Eye (tissue), 1 donor: Measurements from ENCODE around the gene AUTS2.
A peak's percentile ranks its signal among the peaks of the same experiment; 100 is the strongest.

Source experiments
- DNase-seq: peaks from one replicate; pipeline ENCODE4 v3.0.0-alpha.2; 2015

Gene AUTS2

DNA sequence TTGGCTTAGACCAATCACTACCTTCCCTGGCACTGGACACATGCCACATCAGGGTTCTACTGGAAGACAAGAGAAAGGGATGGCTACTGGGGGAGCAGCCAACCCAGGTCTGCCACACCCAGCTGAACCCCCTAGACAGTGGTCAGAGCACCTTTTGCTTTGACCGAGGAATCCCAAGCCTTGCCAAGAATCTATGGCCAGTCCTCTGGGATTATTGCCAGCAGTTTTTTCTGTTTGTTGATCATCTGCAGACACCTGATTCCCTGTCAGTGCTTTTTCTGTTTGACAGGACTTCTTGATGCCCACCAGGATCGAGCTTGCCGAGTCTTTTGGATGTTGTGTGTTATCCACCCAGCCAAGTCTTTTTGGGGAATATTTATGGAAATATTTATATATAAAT, 1057.4 kb downstream of the AUTS2 start:
- no peak for DNase-seq

DNA sequence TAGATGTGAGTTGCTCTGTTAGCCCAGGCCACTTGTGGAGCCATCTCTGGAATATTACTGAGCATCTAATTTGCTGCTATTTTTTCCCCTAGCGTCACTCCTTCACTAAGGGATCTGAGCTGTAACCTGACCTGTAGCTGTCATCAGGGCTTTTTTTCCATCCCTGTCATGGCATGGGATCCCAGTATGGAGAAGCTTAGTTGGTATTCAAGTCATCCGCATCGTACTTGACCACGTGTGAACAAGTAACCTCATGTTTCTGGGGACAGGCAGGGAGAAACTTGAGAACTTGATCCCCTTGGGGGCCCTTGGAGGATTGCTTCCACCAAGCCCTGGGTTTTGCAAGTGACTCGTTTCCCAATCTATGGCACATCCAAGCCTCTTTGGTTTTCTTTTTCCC, 1059.3 kb downstream of the AUTS2 start:
- DNase-seq, result no peak

DNA sequence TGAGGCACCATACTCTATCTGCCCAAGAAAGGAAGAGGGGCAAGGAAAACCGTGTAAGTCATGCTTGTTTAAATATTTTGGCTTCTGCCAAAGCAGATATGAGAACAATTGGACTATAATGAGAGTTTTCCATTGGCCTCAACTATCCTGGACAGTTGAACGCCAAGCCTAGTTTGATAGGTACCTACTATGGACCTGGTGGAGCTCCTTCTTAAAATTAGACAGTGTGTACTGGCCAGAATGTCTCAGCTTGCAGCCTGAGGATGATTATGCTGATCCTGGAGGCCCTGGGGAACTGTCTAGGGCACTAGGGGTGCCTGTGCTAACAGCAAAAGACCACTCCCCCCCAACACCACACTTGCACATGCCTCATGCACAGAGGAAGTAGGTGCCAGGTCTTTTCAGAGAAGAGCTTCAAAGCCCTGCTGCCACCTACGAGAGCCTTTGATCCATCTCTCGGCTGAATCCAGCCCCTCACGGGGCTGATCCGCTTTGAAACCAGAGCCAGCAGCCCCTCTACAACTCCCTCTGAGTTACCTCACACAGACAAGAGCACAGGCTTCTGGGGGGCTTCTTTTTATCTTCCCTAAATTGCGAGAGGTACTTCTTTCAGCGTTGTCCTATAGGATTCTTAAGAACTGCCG, 1059.8 kb downstream of the AUTS2 start:
- DNase-seq, result no peak

DNA sequence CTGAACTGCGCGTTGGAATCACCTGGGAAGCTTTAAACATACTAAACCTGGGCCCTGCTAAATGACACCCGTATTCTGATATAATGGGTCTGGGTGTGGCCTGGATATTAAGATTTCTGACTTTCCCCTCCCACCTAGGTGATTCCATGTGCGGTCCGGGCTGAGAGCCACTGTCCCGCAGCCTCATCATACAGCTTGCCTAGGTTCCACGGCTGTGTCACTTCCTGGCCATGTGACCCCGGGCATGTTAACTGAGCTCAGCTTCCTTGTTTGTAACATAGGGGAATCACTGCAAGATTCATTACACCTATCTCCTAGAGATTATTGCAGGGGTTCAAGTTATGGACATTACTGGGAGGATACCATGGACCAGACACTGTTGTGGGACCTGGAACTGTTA, 1061.0 kb downstream of the AUTS2 start:
- DNase-seq, result no peak

DNA sequence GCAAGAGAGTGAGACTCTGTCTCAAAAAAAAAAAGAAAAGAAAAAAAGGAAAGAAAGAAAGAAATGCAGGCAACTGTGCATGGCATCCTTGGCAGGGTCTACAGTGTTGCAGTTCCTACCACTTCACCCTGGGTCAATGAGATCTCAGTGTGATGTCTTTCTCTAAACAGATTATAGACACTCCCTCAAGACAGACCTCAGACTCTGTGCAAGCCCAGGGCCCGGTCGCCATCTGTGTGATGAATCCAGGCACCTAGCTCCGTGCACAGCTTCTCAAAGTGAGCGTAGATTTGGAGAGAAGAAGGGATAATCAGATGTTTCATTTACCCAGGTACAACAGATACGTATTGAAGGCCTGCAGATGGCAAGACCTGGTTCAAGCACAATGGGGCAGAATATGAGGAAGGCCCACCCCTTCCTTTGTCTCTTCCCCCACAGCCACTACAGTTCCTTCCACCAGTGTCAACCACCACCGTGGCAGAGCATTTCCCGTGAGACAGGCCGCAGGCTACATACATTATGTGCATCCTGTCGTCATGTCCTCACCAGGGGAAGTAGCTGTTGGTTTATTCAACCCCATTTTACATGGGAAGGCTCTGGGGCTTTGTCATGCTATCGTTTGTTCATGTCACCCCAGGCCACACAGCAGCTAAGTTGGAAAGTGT, 1062.0 kb downstream of the AUTS2 start:
- DNase-seq, result no peak

DNA sequence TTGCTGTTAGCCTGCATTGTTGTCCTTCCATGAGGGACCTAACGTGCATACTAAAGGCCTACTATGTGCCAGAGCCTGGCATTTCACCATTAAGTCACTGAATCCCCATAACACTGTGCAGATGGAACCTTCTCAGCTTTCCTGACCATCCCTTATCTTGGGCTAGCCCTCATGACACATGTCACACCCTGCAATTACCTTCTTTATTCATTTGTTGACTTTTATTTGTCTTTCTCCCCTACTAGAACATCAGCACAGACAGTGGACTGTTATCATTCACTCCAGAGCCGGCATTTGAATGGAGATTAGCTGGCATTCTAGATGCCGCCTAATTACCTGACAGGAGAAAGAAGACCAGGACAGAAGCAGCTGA, 1062.5 kb downstream of the AUTS2 start:
- no peak for DNase-seq

DNA sequence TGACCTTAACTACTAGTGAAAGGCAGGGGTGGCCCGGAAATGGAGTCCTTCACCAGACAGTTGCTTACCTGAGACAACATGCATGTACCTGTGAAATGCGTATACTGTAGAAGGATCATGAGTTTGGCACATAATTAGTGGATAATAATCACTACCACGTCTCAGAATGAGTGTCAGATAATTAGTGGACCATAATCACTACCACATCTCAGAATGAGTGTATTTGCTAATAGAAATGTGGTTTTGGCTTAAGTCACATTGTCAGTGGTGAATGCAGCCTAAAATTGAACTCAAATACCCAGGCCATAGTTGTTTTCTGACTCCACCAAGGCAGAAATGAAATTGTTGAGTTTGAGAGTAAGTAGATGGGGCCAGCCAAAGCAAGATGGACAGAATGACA, 1065.4 kb downstream of the AUTS2 start:
- no peak for DNase-seq

DNA sequence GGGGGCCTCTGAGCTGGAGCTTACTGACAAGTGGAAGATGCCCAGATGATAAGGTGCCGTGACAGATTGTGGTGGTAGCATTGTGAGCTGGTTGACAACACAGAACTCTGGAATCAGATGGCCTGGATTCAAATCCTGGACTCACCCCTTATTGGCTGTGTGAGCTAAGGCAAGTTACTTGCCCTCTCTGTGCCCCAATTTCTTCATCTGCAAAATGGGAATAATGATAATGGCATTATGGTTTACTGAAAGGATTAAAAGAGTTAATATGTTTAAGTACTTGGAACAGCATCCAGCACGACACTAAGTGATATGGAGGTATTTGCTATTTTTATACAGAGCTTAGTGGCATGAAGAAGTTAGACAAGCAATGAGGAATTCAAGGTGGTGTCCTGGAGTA, 1067.7 kb downstream of the AUTS2 start:
- DNase-seq, result no peak

DNA sequence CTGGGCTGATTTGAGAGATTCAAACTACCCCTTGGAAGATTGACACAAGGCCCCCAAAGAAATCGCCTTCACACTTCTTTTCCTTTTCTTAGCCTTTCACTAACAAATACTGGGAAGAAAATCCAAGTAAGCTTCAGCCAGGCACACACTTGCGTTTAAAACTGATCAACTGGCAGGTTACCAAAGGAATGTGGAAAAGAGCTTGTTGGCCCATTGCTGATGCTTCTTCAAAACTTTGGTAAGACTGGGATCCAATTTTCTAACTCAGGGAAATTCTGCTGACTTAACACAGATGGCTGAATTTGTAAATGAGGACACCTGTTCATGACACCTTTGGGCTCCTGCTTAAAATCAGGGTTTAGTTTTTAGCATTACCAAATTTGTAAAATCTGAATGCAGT, 1069.1 kb downstream of the AUTS2 start:
- no peak for DNase-seq

DNA sequence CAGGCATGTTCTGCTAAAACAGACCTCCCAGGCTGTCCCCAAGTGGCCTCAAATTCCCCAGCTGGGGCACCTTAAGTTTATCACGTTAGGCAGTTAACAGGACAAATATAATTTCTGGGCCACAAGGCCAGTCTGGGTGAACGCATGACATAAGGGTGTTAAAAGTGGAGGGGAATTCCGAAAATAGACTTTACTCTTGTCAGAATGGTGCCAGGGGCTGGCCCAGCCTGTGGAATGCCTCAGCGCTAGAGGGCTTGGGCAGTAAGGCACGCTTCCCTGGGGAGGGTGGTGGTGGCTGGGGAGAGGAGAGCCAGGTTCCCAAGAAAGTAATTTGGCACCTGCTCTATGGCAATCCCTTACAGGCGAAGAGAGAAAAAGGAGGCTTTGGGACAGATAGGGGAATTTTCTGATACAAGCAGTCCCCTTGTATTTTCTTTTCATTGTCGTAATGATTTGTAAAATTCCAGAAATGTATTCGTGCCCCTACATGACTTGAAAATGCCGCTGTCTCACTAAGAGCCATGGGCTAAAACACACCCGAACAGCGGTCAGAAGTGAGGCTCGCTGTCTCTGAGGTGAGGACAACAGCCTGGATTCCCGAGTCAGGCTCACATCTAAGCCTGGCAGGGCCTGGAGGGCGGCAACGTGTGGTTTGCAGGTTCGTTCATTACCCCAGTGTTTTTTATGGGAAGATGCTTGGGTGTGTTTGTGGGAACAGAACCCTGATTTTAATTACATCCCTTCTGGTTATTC, 1070.5 kb downstream of the AUTS2 start:
- DNase-seq, result no peak

DNA sequence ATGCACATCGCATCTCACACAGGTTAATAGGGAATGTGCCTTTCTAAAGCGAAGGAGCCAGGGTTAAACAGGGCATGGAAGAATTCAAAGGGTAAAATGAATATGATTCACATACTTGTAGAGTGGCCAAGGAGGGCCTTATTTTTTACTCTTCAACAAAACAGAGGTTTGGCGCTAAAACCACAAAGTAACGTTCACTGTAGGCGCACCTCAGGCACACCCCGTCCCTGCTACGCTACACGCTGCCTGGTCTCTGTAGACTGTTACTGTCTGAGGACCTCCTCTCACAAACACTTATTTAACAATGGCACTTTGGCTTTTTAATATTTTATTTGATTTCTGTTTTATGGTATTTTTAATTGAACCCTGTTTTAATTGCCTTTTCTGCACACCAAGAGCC, 1071.6 kb downstream of the AUTS2 start:
- no peak for DNase-seq

DNA sequence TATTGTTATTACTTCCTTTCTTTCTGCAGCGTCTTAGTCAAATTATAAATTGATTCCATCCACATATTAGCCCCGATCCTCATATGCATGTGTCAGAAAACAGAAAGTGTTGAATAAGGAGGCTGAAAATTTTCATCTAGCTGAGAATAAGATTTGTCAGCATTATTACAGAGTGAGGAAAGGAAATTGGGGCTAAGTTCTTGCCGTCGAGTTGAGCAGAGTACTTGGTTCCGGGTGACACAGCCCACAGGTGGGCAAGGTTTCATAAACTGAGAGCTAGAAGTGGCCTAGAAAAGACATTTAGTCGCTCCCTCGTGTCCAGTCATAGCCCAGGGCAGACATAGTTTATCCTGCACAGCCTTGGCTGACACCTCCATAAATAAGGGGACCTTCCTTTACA, 1072.0 kb downstream of the AUTS2 start:
- DNase-seq, result no peak

DNA sequence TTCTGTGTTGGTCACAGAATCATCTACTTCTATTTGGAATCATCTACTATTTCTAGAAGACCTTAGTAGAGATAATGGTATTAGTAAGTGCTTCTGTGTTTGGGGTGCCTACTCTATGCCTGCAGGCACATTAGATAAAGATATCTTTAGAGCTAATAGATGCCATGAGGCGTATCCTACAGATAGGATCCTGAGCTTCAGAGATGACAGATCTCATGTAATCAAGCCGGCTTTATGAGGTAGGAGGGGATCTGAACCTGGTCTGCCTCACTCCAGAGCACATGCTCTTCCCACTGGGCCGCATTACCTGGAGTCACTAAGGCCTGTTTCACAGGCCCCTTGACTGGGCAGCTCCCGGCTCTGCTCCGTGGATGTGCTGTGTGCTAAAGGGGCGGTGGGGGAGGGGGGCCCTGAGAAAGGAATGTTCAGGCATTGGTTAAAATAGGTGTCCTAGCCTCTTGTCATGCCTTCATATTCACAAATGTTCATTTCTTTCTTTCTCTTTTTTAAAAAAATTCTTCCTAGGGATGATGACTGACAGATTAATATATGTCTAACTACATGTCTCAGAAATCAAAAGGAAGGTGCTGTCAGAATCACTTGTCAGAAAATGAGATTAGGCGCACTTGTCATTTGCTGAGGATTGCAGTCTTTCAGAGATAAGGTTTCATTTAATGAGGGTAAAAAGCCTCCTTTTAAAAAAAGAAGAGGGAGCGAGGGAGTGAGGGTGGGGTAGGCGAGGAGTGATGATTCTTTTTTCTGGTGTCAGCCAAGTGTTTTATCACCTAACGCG, 1075.7 kb downstream of the AUTS2 start:
- peak; percentile 14 for DNase-seq

DNA sequence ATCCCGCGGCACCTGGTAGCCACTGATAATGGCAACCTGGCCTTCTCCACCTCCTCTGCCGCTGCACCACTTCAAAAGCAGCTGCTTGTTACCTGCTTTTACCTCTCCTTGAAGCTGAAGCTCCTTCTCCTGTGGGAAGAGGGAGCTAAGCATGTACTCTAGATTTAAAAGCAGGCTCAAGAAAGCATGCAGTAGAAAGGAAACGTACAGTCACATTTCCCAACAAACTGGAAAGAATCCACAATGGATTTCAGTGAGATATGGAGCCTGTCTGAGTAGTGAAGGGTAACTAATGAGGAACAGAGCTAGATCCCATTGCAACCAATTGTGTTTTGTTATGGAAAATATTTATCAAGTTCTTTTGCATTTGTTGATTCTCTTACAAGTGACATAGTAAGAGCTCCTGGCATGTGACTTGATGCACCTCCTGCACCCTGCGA, 1076.3 kb downstream of the AUTS2 start:
- peak; percentile 39 for DNase-seq

DNA sequence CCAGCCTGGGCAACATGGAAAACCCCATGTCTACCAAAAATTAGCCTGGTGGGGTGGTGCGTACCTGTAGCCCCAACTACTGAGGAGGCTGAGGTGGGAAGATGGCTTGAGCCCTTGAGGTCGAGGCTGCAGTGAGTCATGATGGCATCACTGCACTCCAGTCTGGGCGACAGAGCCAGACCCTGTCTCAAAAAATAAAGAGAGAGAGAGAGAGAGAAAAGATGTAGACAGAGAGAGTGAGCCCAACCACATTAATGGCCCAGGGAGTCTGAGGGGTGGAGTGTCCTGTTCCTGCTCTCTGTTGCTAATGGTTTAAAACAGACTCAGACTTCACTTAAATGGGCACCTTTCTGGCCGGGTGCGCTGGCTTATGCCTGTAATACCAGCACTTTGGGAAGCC, 1078.0 kb downstream of the AUTS2 start:
- DNase-seq, result no peak

DNA sequence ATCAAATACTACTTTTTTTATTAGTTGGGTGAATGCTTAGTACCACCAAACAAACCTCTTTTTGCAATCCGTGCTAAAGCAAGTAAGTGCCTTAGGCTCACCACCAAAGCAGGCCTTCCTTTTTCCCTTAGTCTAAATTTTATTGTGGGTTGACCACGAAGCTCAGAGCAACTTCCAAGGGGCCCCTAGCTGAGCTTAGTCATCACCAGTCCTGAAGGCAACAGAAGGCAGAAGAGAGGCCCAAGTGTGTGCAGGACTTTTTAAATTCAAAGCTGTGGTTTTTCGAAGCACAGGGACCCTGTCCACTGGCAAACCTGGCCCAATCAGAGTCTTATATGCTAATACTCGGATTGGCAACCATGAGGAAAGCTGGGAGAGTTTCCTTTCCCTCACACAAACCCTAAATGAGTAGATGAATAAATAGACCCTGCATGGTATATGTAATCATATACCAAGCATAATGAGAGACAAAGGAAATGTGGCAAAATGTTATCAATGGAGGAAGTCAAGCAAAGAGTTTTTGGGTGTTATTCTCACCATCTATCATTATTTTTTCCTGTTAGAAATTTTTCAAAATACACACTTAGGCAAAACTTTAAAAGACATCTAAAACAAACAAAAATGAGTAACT, 1080.5 kb downstream of the AUTS2 start:
- DNase-seq, result no peak

DNA sequence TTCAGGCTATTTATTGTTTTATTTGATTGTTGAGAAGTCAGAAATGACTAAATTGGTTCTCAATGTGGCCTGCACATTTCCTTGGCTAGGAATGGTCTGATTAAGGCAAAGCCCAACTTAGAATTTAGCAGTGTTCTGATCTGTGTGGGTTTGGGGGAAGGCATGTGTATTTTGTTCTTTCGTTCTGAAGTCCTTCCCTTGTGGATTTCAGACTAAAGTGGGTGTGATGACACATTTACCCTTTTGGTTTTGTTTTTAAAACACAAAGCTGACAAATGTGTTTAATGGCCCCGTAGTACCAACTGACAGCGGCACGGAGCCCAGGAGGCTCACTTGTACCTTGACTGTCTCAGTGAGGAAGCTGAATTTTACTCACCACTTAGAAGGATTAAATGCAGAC, 1081.4 kb downstream of the AUTS2 start:
- DNase-seq, result peak; percentile 27

DNA sequence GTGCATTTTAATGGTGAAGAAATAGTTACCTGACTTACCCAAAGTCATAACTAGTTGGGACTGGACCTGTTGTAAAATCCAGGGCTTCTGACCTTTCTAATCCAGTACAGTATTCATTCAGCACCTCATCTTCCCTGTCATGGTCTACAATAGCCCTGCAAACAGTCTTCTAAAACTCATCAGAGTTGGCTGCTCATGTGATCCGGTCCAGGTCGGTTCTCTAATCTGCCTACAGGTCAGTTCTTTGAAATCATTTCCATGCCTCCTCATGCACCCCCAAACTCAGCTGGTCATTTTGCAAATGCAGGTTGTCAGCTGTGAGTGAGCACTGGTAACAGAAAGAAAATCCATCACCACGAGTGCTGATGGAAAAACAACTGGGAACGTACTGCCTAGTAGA, 1082.0 kb downstream of the AUTS2 start:
- DNase-seq, result no peak

DNA sequence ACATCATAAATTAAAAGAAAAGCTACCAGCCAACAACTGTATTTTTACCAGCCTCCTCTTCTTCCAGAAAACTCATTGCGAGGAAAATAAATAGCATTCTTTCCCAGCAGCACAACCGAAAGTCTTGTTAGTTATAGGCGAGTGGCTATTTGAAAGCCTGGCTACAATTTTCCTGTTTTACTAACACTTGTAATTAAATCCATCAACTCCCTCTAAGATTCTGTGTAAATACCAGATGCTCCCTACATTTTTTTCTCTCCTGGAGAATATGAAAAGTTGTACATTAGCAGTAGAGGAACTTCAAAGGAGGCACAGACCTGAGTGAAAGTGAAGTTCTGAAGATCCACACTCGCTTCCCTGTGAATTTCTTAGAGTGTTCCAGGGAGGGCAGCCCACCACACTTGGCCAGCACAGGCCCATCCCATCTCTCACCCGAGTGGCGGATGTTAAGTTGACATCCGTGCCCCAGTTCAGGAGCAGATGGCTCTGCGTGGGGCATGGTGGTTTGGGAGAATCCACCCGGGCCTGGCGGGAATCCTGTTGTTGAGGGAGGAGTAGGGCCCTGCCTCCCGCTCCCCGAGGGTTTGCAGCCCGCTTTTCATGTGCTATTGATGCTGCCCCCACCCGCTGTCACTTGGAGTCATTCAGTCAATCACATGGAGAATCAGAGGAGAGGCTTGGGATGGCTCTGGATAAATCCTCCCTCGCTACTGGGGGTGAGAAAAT, 1082.6 kb downstream of the AUTS2 start:
- DNase-seq, result no peak

DNA sequence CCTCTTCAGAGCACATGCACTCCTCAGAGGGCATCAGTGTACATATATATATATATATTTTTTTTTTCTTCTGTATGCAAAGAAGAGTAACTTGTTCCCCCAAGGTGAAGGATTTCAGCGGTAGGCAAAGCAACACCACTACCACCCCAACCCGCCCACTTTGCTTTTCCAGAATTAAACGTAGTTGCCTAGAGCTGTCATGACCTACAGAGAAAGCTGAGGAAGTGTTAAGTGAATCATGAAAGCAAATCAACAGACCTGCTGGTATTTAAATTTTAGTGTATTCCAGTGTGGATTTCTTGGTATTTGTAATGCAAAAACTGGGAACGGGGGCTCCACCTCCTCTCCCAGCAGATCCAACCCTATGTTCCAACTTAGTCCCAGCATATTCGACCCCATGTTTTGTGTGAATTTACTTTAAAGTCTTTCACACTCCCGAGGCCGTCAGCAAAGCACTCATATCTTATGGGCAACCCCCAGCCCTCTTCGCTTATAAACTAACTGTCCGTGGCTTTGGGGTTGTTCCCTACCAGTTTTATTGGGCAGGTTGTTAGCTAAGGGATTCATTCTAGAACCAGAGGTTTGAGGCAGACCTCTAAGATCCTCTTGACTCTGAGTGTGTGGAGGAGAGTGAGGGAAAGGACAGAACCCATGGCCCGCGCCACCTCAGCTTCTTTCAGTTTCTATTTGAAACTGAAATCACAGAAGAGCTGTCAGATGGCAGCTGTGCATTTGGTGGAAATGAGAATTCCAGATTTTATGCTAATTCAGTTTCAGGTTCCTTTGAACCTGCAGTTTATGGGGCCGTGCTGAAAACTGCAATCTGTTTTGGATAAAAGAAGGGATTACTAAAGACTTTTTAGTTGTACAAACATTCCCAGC, 1083.4 kb downstream of the AUTS2 start:
- DNase-seq, result no peak

DNA sequence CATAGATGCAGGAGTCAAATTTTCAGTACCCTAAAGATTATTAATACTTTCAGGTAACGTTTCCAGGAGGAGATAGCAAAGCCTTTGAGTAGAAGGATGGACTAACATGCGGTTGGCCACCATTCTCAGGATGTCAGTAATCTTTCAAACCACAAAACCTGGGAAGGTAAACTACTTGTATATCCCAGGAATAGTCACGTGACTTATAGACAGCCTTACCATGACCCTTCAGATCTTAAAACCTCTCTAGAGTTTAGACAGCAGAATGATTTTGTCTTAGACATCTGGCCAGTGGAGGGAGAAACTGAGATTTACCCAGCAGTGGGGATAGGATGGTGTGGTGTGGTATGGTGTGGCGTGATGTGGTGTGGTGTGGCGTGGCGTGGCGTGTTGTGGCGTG, 1085.9 kb downstream of the AUTS2 start:
- no peak for DNase-seq
